GM19043 (cell line): ENCODE data around the gene RSBN1.
"Not testable (repeated sequence)": the region's sequence is repeated elsewhere in the genome, so short reads cannot be mapped to it uniquely, and the experiment has no call there.

Experiments used
- ATAC-seq: cut with Tn5 transposase; IDR thresholded peaks from one replicate; pipeline ENCODE4 v1.9.1; 2021; ENCODE audit warnings: low read depth; ENCODE audit not compliant: unreplicated experiment

The RSBN1 gene

DNA sequence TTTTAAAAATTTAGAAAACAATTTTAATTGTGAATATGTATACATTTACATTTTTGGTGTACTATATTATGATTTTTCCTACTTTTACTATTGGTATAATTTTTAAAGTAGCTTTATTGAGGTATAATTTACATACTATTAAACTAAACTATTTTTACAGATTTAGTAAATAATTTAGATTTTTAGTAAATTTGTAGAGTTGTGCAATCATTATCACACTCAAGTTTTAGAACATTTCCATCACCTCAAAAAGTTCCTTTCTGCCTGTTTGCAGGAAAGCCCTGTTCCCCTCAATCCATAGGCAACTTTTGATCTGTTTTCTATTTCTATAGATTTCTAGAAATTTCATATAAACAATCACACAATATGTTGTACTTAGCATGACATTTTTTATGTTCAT, 61.2 kb downstream of the RSBN1 start:
- ATAC-seq: no peak

- no peak for ATAC-seq
These were observed 62.9 kb downstream of the RSBN1 start for GRCh38 chr1:113749402-113749801.

DNA sequence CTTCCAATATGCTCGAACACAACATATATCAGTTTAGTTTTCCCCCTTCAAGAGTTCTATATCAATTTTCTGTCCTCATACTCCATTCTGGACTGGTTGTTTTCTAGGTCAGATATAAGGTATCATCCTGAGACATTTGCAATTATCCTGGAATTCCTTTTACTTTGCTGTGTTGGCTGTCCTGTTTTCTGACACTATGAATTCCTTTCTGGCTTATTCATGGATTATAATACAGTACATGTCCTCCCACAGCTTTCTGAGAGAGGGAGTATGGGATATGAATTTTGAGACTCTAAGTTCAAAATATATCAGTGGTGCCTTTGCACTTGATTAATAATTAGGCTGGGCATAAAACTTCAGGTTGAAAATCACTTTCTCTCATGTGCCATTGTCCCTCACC, 64.9 kb downstream of the RSBN1 start:
- ATAC-seq: no peak

- ATAC-seq: no peak
These were observed 66.9 kb downstream of the RSBN1 start for GRCh38 chr1:113745425-113745824.

DNA sequence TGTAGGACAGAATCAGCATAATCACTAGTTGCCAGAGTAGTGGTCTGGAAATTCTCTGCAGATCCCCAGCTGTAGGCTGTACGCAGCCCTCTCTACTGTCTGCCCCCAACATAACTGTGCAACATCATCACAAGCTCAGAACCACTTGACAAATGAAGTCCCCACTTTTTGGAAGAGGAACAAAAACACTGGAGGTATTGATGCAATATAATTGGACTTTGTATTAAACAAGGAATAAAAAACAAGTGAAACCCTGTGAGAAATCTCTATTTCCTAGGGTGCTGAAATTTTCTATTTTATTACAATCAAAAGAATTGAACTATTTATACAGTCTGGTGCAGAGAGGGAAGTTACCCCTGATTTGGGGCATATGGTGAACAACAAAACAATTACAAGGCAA, 68.2 kb downstream of the RSBN1 start:
- ATAC-seq: no peak

DNA sequence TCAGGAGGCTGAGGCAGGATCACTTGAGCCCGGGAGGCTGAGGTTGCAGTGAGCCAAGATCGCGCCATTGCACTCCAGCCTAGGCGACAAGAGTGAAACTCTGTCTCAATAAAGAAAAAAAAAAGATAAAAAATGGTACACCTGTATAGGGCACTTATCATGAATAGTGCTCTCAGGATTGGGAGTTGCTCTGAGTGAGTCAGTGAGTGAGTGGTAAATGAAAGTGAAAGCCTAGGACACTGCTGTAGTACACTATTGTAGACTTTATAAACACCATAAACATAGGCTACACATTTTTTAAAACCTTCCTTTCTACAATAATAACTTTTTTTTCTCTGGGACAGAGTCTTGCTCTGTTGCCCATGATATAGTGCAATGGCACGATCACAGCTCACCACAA, 69.8 kb downstream of the RSBN1 start:
- ATAC-seq: peak; percentile 77

- no peak for ATAC-seq
These were observed 77.8 kb downstream of the RSBN1 start for GRCh38 chr1:113734357-113735055.

DNA sequence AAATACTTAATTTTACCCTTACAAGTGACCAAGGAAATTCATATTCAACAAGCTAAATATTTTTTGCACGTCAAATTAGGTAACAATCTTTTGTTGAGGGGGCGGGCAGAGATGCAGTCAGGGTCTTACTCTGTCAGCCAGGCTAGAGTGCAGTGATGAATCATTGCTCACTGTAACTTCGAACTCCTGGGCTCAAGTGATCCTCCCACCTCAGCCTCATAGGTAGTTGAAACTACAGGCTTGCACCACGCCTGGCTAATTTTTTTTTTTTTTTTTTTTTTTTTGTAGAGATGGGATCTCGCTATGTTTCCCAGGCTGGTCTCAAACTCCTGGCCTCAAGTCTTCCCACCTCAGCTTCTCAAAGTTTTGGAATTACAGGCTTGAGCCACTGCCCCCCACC, 79.5 kb downstream of the RSBN1 start:
- ATAC-seq: no peak

DNA sequence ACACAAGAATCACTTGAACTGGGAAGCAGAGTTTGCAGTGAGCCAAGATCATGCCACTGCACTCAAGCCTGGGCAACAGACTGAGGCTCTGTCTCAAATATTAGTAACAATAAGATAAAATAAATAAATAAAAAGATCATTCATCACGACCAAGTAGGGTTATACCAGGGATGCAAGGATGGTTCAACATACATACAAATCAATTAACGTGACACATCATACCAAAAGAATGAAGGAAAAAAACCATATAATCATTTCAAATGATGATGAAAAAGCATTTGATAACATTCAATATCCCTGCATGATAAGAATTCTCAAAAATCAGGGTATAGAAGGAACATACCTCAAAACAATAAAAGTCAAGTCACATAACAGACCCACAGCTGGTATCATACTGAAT, 91.3 kb downstream of the RSBN1 start:
- no peak for ATAC-seq

- not testable (repeated sequence) for ATAC-seq
These were observed 93.7 kb downstream of the RSBN1 start for GRCh38 chr1:113718621-113719020.

DNA sequence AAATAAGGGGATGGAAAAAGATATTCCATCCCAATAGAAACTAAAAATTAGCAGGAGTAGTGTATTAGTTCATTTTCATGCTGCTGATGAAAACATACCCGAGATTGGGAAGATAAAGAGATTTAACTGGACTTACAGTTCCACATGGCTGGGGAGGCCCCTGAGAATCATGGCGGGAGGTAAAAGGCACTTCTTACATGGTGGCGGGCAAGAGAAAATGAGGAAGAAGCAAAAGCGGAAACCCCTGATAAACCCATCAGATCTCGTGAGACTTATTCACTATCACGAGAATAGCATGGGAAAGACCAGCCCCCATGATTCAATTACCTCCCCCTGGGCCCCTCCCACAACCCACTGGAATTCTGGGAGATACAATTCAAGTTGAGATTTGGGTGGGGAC, 94.8 kb downstream of the RSBN1 start:
- ATAC-seq: not testable (repeated sequence)

- ATAC-seq: no peak
These were observed 97.5 kb downstream of the RSBN1 start for GRCh38 chr1:113714606-113715269.
